ENCODE data around the gene CDO1. TPM values are rescaled to one million over a fixed set of nuclear protein-coding genes. Genes with fewer than 3 reads are reported as not detected.
A peak's percentile ranks its signal among the peaks of the same experiment; 100 is the strongest.

CDO1 gene
- total RNA-seq, 1 experiment from 2014 or later: 13.2 TPM

- Mint-ChIP-seq H3K27ac (no peak overlapping the region), H3K27me3 (ENCODE audit: low read depth) (peaks cover 24% of the 10 kb centered on the region), H3K4me3 (no peak overlapping the region), H3K4me1 (peaks cover 21% of the 10 kb centered on the region), H3K36me3 (no peaks in the 10 kb centered on the region), H3K9me3 (peaks cover 5% of the 10 kb centered on the region)
- no peak for TF ChIP-seq NR3C1 (CRISPR knock-in tag; conservative IDR thresholded peaks at IDR 0.05; ENCODE audit: low read depth)
- TF ChIP-seq CREB1 (CRISPR knock-in tag; IDR thresholded peaks at IDR 0.05): no peak
- ChIA-PET POLR2A (no interaction called here), CTCF (interaction anchor here (0.8 kb wide), 1 partner anchor 184 kb away, joined by 3 read pairs; no protein-coding TSS in a partner anchor)
- no peak for ATAC-seq
- DNase-seq (ENCODE audit: low spot score): no peak
Measured at GRCh38 chr5:115818821-115819220, 2.4 kb upstream of the CDO1 start.

GRCh38 chr5:115817386-115817785 is 927 bp upstream of the CDO1 start:
- Mint-ChIP-seq H3K27me3 (ENCODE audit: low read depth) (peaks cover 27% of the 10 kb centered on the region), H3K36me3 (peaks cover 2% of the 10 kb centered on the region; the same call in 1 of the 2 replicates), H3K27ac (no peak overlapping the region), H3K4me3 (peak overlapping the region; percentile 20; the same call in 1 of the 2 replicates), H3K9me3 (no peaks in the 10 kb centered on the region), H3K4me1 (peaks cover 25% of the 10 kb centered on the region)
- no peak for DNase-seq (ENCODE audit: low spot score)
- ChIA-PET POLR2A (no interaction called here), CTCF (no interaction called here)
- TF ChIP-seq GABPB1 (CRISPR knock-in tag; IDR thresholded peaks at IDR 0.05): no peak
- TF ChIP-seq FOXK1 (CRISPR knock-in tag; IDR thresholded peaks at IDR 0.05): no peak
- no peak for TF ChIP-seq ZBTB21 (CRISPR knock-in tag; IDR thresholded peaks at IDR 0.05; ENCODE audit: borderline replicate concordance)
- no peak for TF ChIP-seq SMAD4 (CRISPR knock-in tag; IDR thresholded peaks at IDR 0.05)
- TF ChIP-seq E2F5 (CRISPR knock-in tag; IDR thresholded peaks at IDR 0.05): no peak
- TF ChIP-seq CREB1 (CRISPR knock-in tag; IDR thresholded peaks at IDR 0.05): no peak
- no peak for TF ChIP-seq ZNF532 (CRISPR knock-in tag; IDR thresholded peaks at IDR 0.05; ENCODE audit: borderline replicate concordance)
- TF ChIP-seq JAZF1 (CRISPR knock-in tag; IDR thresholded peaks at IDR 0.05): no peak
- TF ChIP-seq FOXP1 (CRISPR knock-in tag; IDR thresholded peaks at IDR 0.05; ENCODE audit: borderline replicate concordance): no peak
- TF ChIP-seq ZNF219 (CRISPR knock-in tag; IDR thresholded peaks at IDR 0.05; ENCODE audit: borderline replicate concordance): no peak
- TF ChIP-seq OVOL2 (CRISPR knock-in tag; IDR thresholded peaks at IDR 0.05; ENCODE audit: borderline replicate concordance): no peak
- no peak for TF ChIP-seq SMAD3 (CRISPR knock-in tag; IDR thresholded peaks at IDR 0.05; ENCODE audit: borderline replicate concordance)
- TF ChIP-seq USF1 (CRISPR knock-in tag; IDR thresholded peaks at IDR 0.05): no peak
- ATAC-seq: no peak

- peaks cover 25% of the 10 kb centered on the region for H3K4me1 Mint-ChIP-seq
- peaks cover 27% of the 10 kb centered on the region for H3K27me3 Mint-ChIP-seq (ENCODE audit: low read depth)
- DNase-seq (ENCODE audit: low spot score): peak; percentile 39
- ATAC-seq: peak; percentile 31
- POLR2A ChIA-PET: interaction anchor here (1.0 kb wide), 1 partner anchor 30 kb away, joined by 4 read pairs; no protein-coding TSS in a partner anchor
- CTCF ChIA-PET: interaction anchor here (0.7 to 2.1 kb wide), 5 partner anchors 16 to 241 kb away, joined by 3 to 6 read pairs (median 4); no protein-coding TSS in a partner anchor
- H3K36me3 Mint-ChIP-seq: peaks cover 2% of the 10 kb centered on the region; the same call in 1 of the 2 replicates
- peak overlapping the region; percentile 95 for H3K4me3 Mint-ChIP-seq
- H3K27ac Mint-ChIP-seq: no peak overlapping the region
- H3K9me3 Mint-ChIP-seq: no peaks in the 10 kb centered on the region
- TF ChIP-seq ARID4B (CRISPR knock-in tag; IDR thresholded peaks at IDR 0.05; ENCODE audit: borderline replicate concordance): no peak
- TF ChIP-seq TEAD4 (CRISPR knock-in tag; IDR thresholded peaks at IDR 0.05): no peak
- no peak for TF ChIP-seq AR (CRISPR knock-in tag; IDR thresholded peaks at IDR 0.05)
Measured at GRCh38 chr5:115815693-115816225, 700 bp downstream of the CDO1 start.

Data from WTC11 (cell line).